CD4-positive, alpha-beta T cell (primary cell): Measurements from ENCODE around the gene LENG1. TPM values are rescaled to one million over a fixed set of nuclear protein-coding genes. Genes with fewer than 3 reads are reported as not detected.

Experiments
- ATAC-seq: fragments of 200-7000 bp; cut with Tn5 transposase; one replicate; pipeline ENCODE4 v1.10.0; 2022; ENCODE audit warnings: mild to moderate bottlenecking; ENCODE audit not compliant: poor library complexity
- CTCF ChIA-PET: fragments of 350-600 bp; sonication (Branson Sonifier 250); formaldehyde crosslinking; loops from one replicate; lab custom pipeline; 2021; ENCODE audit warnings: antibody characterized with exemption, inconsistent platforms; lab: Charles Lee
- POLR2A ChIA-PET: fragments of 350-600 bp; sonication (Branson Sonifier 250); formaldehyde crosslinking; loops from one replicate; lab custom pipeline; 2021; ENCODE audit warnings: antibody characterized with exemption, inconsistent platforms; lab: Charles Lee
- DNase-seq, 14 experiments: peaks; one replicate each; pipeline ENCODE4 v3.0.0-alpha.2; 2013 to 2020; ENCODE audit warnings: mixed read lengths in 2 of 14
- H3K27ac ChIP-seq, 2 donors: one replicate each; pipeline versions ENCODE4 v1.5.1 to v1.7.0; 2013; ENCODE audit warnings: low read length in 2 of 2, low read depth in 1 of 2, mild to moderate bottlenecking in 1 of 2
- H3K27me3 ChIP-seq, 2 experiments: 1 replicate in 1 of 2; 2 replicates in 1 of 2; pipeline versions ENCODE4 v1.6.1 to v1.7.0; 2013; ENCODE audit warnings: low read length in 2 of 2, control low read depth in 1 of 2, mild to moderate bottlenecking in 1 of 2, moderate library complexity in 1 of 2; ENCODE audit not compliant: insufficient read depth in 2 of 2, control insufficient read depth in 1 of 2
- H3K36me3 ChIP-seq: one replicate; pipeline ENCODE4 v1.6.1; 2013; ENCODE audit warnings: low read length, control low read depth; ENCODE audit not compliant: insufficient read depth
- H3K4me1 ChIP-seq: one replicate; pipeline ENCODE4 v1.6.1; 2013; ENCODE audit warnings: low read length, control low read depth; ENCODE audit not compliant: insufficient read depth
- H3K4me3 ChIP-seq: one replicate; pipeline ENCODE4 v1.5.1; 2013; ENCODE audit warnings: mild to moderate bottlenecking, low read length, moderate library complexity
- H3K9me3 ChIP-seq, 2 experiments: 1 replicate in 1 of 2; 2 replicates in 1 of 2; pipeline versions ENCODE4 v1.6.1 to v1.7.0; 2013; ENCODE audit warnings: low read length in 2 of 2, mild to moderate bottlenecking in 2 of 2, control low read depth in 1 of 2, moderate library complexity in 1 of 2; ENCODE audit not compliant: control insufficient read depth in 1 of 2, insufficient read depth in 1 of 2
- H3K27ac Mint-ChIP-seq: one replicate; pipeline ENCODE4 v1.8.0; 2020; ENCODE audit warnings: mixed read lengths
- H3K27me3 Mint-ChIP-seq: one replicate; pipeline ENCODE4 v1.8.0; 2021; ENCODE audit warnings: mixed read lengths
- H3K36me3 Mint-ChIP-seq: one replicate; pipeline ENCODE4 v1.8.0; 2021; ENCODE audit warnings: low read depth, mixed read lengths
- H3K4me1 Mint-ChIP-seq: one replicate; pipeline ENCODE4 v1.8.0; 2021; ENCODE audit warnings: low read depth, mixed read lengths
- H3K4me3 Mint-ChIP-seq: one replicate; pipeline ENCODE4 v1.8.0; 2020; ENCODE audit warnings: mild to moderate bottlenecking, mixed read lengths
- H3K9me3 Mint-ChIP-seq: one replicate; pipeline ENCODE4 v1.8.0; 2020; ENCODE audit warnings: mixed read lengths
- intact Hi-C, 2 experiments: fragments of 100-400 bp; cut with DNase I in 1 of 2; cut with micrococcal nuclease in 1 of 2; formaldehyde crosslinking; loops; one replicate each; pipeline versions ENCODE4 v1.15.1 to v1.9.0; 2023 to 2025; cut with DNase I, micrococcal nuclease
- total RNA-seq, 174 experiments: library from RNA in 2 of 174; stranded (reverse) in 2 of 174; gene quantifications; one replicate each; pipeline ENCODE4 v1.2.3 and lab custom pipeline; 2021 to 2026
- TF ChIP-seq, protein P1 (sequence below): fragments of 200-600 bp; IDR thresholded peaks from one replicate; pipeline ENCODE4 v1.8.0; 2022; ENCODE audit warnings: antibody characterized with exemption, mild to moderate bottlenecking

Gene LENG1
- total RNA-seq, 2 experiments from 2014 or later = 14.4 to 16.0 TPM

DNA sequence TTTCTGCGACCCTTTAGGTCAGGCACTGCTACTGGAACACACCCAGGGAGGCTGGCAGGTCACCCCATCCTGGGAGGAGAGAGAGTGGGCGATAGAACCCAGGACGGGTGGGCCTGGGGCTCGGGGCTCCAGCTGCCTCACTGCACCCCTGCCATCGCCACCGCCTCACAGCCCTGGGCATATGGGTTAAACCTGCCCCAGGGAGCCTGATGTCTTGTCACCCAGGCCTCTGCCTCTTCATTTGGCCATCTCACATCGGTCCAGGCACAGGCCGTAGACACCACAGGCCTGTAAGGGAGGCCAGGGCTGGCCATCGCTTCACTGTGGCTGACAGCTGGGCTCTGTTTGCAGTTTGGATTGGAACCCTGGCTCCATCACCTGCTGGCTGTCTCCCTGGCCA lies 33.8 kb downstream of the LENG1 start:
- ATAC-seq (no peak), DNase-seq (no peak)
- intact Hi-C loops = no loop called here
- no peak overlapping the region for H3K27ac ChIP-seq
- H3K36me3 Mint-ChIP-seq = peaks cover 64% of the 10 kb centered on the region
- POLR2A ChIA-PET = no interaction called here
- H3K27me3 Mint-ChIP-seq = no peaks in the 10 kb centered on the region
- CTCF ChIA-PET = no interaction called here
- peaks cover 83% of the 10 kb centered on the region for H3K36me3 ChIP-seq
- H3K4me3 ChIP-seq = no peak overlapping the region
- no peaks in the 10 kb centered on the region for H3K4me1 Mint-ChIP-seq
- H3K27me3 ChIP-seq = no peaks in the 10 kb centered on the region
- no peaks in the 10 kb centered on the region for H3K9me3 ChIP-seq
- no peak overlapping the region for H3K27ac Mint-ChIP-seq
- no peak overlapping the region for H3K4me3 Mint-ChIP-seq
- H3K9me3 Mint-ChIP-seq = no peaks in the 10 kb centered on the region
- H3K4me1 ChIP-seq = no peaks in the 10 kb centered on the region
- TF ChIP-seq, protein P1, sequence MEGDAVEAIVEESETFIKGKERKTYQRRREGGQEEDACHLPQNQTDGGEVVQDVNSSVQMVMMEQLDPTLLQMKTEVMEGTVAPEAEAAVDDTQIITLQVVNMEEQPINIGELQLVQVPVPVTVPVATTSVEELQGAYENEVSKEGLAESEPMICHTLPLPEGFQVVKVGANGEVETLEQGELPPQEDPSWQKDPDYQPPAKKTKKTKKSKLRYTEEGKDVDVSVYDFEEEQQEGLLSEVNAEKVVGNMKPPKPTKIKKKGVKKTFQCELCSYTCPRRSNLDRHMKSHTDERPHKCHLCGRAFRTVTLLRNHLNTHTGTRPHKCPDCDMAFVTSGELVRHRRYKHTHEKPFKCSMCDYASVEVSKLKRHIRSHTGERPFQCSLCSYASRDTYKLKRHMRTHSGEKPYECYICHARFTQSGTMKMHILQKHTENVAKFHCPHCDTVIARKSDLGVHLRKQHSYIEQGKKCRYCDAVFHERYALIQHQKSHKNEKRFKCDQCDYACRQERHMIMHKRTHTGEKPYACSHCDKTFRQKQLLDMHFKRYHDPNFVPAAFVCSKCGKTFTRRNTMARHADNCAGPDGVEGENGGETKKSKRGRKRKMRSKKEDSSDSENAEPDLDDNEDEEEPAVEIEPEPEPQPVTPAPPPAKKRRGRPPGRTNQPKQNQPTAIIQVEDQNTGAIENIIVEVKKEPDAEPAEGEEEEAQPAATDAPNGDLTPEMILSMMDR = no peak

DNA sequence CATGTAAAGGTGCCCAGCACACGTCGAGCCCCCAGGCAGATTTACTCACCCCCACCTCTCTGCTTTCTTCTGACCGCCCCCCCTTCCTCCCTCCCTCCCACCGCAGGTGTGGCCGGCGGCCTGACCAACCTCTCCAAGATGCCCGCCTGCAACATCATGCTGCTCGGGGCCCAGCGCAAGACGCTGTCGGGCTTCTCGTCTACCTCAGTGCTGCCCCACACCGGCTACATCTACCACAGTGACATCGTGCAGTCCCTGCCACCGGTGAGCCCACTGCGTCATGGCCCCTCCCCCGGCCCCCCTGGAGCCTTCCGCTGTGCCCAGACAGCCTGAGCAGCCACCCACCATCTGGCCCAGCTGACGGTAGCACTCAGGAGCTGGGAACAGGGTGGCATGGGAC lies 35.1 kb downstream of the LENG1 start:
- intact Hi-C loops = no loop called here
- no peak overlapping the region for H3K27ac Mint-ChIP-seq
- ATAC-seq (no peak), DNase-seq (no peak)
- Histone ChIP-seq H3K9me3 (no peaks in the 10 kb centered on the region), H3K27me3 (no peaks in the 10 kb centered on the region), H3K4me3 (no peak overlapping the region), H3K27ac (no peak overlapping the region), H3K4me1 (no peaks in the 10 kb centered on the region), H3K36me3 (peaks cover 92% of the 10 kb centered on the region)
- H3K27me3 Mint-ChIP-seq = no peaks in the 10 kb centered on the region
- peaks cover 75% of the 10 kb centered on the region for H3K36me3 Mint-ChIP-seq
- no peak overlapping the region for H3K4me3 Mint-ChIP-seq
- no peaks in the 10 kb centered on the region for H3K4me1 Mint-ChIP-seq
- POLR2A ChIA-PET = interaction anchor here (0.8 to 1.5 kb wide), 3 partner anchors 9 to 19 kb away, joined by 3 to 5 read pairs (median 4); partner anchors contain the start of genes CNOT3, PRPF31 and TFPT
- CTCF ChIA-PET = no interaction called here
- TF ChIP-seq, protein P1 = no peak
- H3K9me3 Mint-ChIP-seq = no peaks in the 10 kb centered on the region

DNA sequence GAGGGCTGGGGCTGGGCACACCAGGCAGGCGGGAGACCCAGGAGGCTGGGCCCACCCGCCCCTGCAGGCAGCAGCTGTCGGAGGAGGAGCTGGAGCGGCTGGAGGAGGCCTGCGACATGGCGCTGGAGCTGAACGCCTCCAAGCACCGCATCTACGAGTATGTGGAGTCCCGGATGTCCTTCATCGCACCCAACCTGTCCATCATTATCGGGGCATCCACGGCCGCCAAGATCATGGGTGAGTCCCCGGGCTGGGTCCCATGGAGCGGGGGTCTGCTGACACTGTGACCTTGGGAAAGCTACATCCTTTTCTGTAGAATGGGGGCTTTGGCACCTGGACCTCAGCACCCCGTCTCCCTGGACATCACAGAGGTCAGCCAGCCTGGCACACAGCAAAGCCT lies 35.8 kb downstream of the LENG1 start:
- ChIA-PET CTCF (no interaction called here), POLR2A (interaction anchor here (0.5 to 1.5 kb wide), 3 partner anchors 8 to 255 kb away, joined by 3 to 5 read pairs (median 4); partner anchors contain the start of genes CNOT3, PRPF31 and TFPT)
- Histone ChIP-seq H3K9me3 (no peaks in the 10 kb centered on the region), H3K4me3 (no peak overlapping the region), H3K27me3 (no peaks in the 10 kb centered on the region), H3K27ac (no peak overlapping the region), H3K36me3 (peaks cover 91% of the 10 kb centered on the region), H3K4me1 (no peaks in the 10 kb centered on the region)
- intact Hi-C loops = no loop called here
- Mint-ChIP-seq H3K4me1 (no peaks in the 10 kb centered on the region), H3K9me3 (no peaks in the 10 kb centered on the region), H3K4me3 (no peak overlapping the region), H3K36me3 (peaks cover 75% of the 10 kb centered on the region), H3K27me3 (no peaks in the 10 kb centered on the region), H3K27ac (no peak overlapping the region)
- no peak for ATAC-seq
- TF ChIP-seq, protein P1 = no peak
- no peak for DNase-seq
